H9 (cell line): ENCODE results near the gene SYNJ1. TPM values are rescaled to one million over a fixed set of nuclear protein-coding genes. Genes with fewer than 3 reads are reported as not detected.

Experiments used
- DNase-seq: peaks from one replicate; pipeline ENCODE4 v3.0.0-alpha.2; 2017
- H2AFZ ChIP-seq: one replicate; pipeline ENCODE4 v1.6.1; 2013; ENCODE audit warnings: mild to moderate bottlenecking, low read length, control low read depth, moderate library complexity
- H2AK5ac ChIP-seq: 2 replicates; pipeline ENCODE4 v1.6.1; 2013; ENCODE audit warnings: low read length, control low read depth, mixed read lengths; ENCODE audit not compliant: insufficient read length
- H2BK120ac ChIP-seq: one replicate; pipeline ENCODE4 v1.6.1; 2013; ENCODE audit warnings: low read depth, mild to moderate bottlenecking, low read length, control low read depth, inconsistent platforms; ENCODE audit not compliant: poor library complexity, severe bottlenecking
- H2BK12ac ChIP-seq: 2 replicates; pipeline ENCODE4 v1.6.1; 2013; ENCODE audit warnings: low read length, control low read depth, mixed read lengths, low read depth; ENCODE audit not compliant: insufficient read length
- H2BK15ac ChIP-seq: 2 replicates; pipeline ENCODE4 v1.6.1; 2013; ENCODE audit warnings: low read depth, low read length, control low read depth
- H2BK20ac ChIP-seq: one replicate; pipeline ENCODE4 v1.6.1; 2013; ENCODE audit warnings: low read depth, mild to moderate bottlenecking, low read length, control low read depth, inconsistent platforms; ENCODE audit not compliant: poor library complexity, severe bottlenecking
- H2BK5ac ChIP-seq: 2 replicates; pipeline ENCODE4 v1.6.1; 2013; ENCODE audit warnings: low read length, control low read depth, mixed read lengths; ENCODE audit not compliant: insufficient read length
- H3K14ac ChIP-seq: 2 replicates; pipeline ENCODE4 v1.6.1; 2013; ENCODE audit warnings: low read length, control low read depth; ENCODE audit not compliant: insufficient read depth
- H3K18ac ChIP-seq: 2 replicates; pipeline ENCODE4 v1.6.1; 2013; ENCODE audit warnings: low read depth, mild to moderate bottlenecking, mixed read lengths, low read length, control low read depth; ENCODE audit not compliant: insufficient read length
- H3K23ac ChIP-seq: 2 replicates; pipeline ENCODE4 v1.6.1; 2013; ENCODE audit warnings: low read length, control low read depth, mixed read lengths, low read depth; ENCODE audit not compliant: insufficient read length
- H3K23me2 ChIP-seq: 2 replicates; pipeline ENCODE4 v1.6.1; 2013; ENCODE audit warnings: low read depth, mild to moderate bottlenecking, mixed read lengths, low read length, control low read depth; ENCODE audit not compliant: insufficient read length, poor library complexity, severe bottlenecking
- H3K27ac ChIP-seq: 2 replicates; pipeline ENCODE4 v1.5.1; 2013; ENCODE audit warnings: low read length, control low read depth, mixed read lengths, low read depth; ENCODE audit not compliant: insufficient read length
- H3K27me3 ChIP-seq: 2 replicates; pipeline ENCODE4 v1.6.1; 2013; ENCODE audit warnings: low read length, control low read depth, inconsistent platforms; ENCODE audit not compliant: insufficient read depth
- H3K4ac ChIP-seq: 2 replicates; pipeline ENCODE4 v1.6.1; 2013; ENCODE audit warnings: low read depth, mild to moderate bottlenecking, control low read depth, inconsistent platforms, low read length, moderate library complexity
- H3K4me1 ChIP-seq: 2 replicates; pipeline ENCODE4 v1.6.1; 2013; ENCODE audit warnings: low read length, control low read depth, inconsistent platforms; ENCODE audit not compliant: insufficient read depth
- H3K4me2 ChIP-seq: 2 replicates; pipeline ENCODE4 v1.6.1; 2013; ENCODE audit warnings: low read length, control low read depth, mixed read lengths; ENCODE audit not compliant: insufficient read length, insufficient read depth
- H3K56ac ChIP-seq: 2 replicates; pipeline ENCODE4 v1.6.1; 2013; ENCODE audit warnings: low read depth, mild to moderate bottlenecking, mixed read lengths, low read length, control low read depth; ENCODE audit not compliant: insufficient read length
- H3K79me1 ChIP-seq: 2 replicates; pipeline ENCODE4 v1.6.1; 2013; ENCODE audit warnings: low read depth, mild to moderate bottlenecking, moderate library complexity, low read length, control low read depth, inconsistent platforms; ENCODE audit not compliant: insufficient read depth, poor library complexity, severe bottlenecking
- H3K79me2 ChIP-seq: 2 replicates; pipeline ENCODE4 v1.6.1; 2013; ENCODE audit warnings: low read length, control low read depth, inconsistent platforms; ENCODE audit not compliant: insufficient read depth
- H3K9ac ChIP-seq: 2 replicates; pipeline ENCODE4 v1.6.1; 2013; ENCODE audit warnings: low read length, control low read depth, mixed read lengths; ENCODE audit not compliant: insufficient read length; ENCODE audit errors: extremely low read depth
- H3K9me3 ChIP-seq: one replicate; pipeline ENCODE4 v1.6.1; 2013; ENCODE audit warnings: low read depth, low read length, inconsistent platforms; ENCODE audit not compliant: control insufficient read depth
- H3T11ph ChIP-seq: one replicate; pipeline ENCODE4 v1.6.1; 2013; ENCODE audit warnings: mild to moderate bottlenecking, low read length, control low read depth, inconsistent platforms
- H4K20me1 ChIP-seq: one replicate; pipeline ENCODE4 v1.6.1; 2013; ENCODE audit not compliant: control insufficient read depth, insufficient read length, insufficient read depth
- H4K5ac ChIP-seq: 2 replicates; pipeline ENCODE4 v1.6.1; 2013; ENCODE audit warnings: low read depth, mild to moderate bottlenecking, mixed read lengths, low read length, control low read depth; ENCODE audit not compliant: insufficient read length
- H4K8ac ChIP-seq: replicated peaks from 2 replicates; pipeline ENCODE4 v1.6.1; 2013; ENCODE audit warnings: low read length, control low read depth, mixed read lengths, low read depth; ENCODE audit not compliant: insufficient read length
- H4K91ac ChIP-seq: 2 replicates; pipeline ENCODE4 v1.6.1; 2013; ENCODE audit warnings: low read depth, mild to moderate bottlenecking, moderate library complexity, mixed read lengths, low read length, control low read depth; ENCODE audit not compliant: insufficient read length
- H3K27ac Mint-ChIP-seq, 3 experiments: 2 replicates in 2 of 3; 3 replicates in 1 of 3; pipeline ENCODE4 v1.8.0; 2020 to 2021; ENCODE audit warnings: mixed read lengths in 3 of 3, mild to moderate bottlenecking in 1 of 3, moderate library complexity in 1 of 3
- H3K27me3 Mint-ChIP-seq: 2 replicates; pipeline ENCODE4 v1.8.0; 2021; ENCODE audit warnings: low read depth, mild to moderate bottlenecking, moderate library complexity, mixed read lengths
- H3K36me3 Mint-ChIP-seq, 3 experiments: 2 replicates in 2 of 3; 3 replicates in 1 of 3; pipeline ENCODE4 v1.8.0; 2020 to 2021; ENCODE audit warnings: low read depth in 3 of 3, mixed read lengths in 3 of 3; ENCODE audit not compliant: insufficient read depth in 1 of 3
- H3K4me1 Mint-ChIP-seq, 2 experiments: 2 replicates each; pipeline ENCODE4 v1.8.0; 2020; ENCODE audit warnings: mixed read lengths in 2 of 2
- H3K4me3 Mint-ChIP-seq, 2 experiments: 2 replicates in 1 of 2; 3 replicates in 1 of 2; pipeline ENCODE4 v1.8.0; 2020 to 2021; ENCODE audit warnings: mild to moderate bottlenecking in 2 of 2, mixed read lengths in 2 of 2, moderate library complexity in 1 of 2
- H3K9me3 Mint-ChIP-seq, 2 experiments: 2 replicates in 1 of 2; 3 replicates in 1 of 2; pipeline ENCODE4 v1.8.0; 2020; ENCODE audit warnings: mild to moderate bottlenecking in 2 of 2, mixed read lengths in 2 of 2, moderate library complexity in 1 of 2
- CTCF ChIP-seq: fragments of 200-600 bp; sonication (generic); conservative IDR thresholded peaks from 3 replicates; pipeline ENCODE4 v1.8.0; 2021; ENCODE audit warnings: antibody characterized with exemption, mild to moderate bottlenecking
- total RNA-seq: library from RNA; stranded (reverse); gene quantifications from 2 replicates; pipeline ENCODE4 v1.2.1, GENCODE V29; 2021

The SYNJ1 gene
- total RNA-seq, 1 experiment from 2014 or later = 7.1 TPM

DNA sequence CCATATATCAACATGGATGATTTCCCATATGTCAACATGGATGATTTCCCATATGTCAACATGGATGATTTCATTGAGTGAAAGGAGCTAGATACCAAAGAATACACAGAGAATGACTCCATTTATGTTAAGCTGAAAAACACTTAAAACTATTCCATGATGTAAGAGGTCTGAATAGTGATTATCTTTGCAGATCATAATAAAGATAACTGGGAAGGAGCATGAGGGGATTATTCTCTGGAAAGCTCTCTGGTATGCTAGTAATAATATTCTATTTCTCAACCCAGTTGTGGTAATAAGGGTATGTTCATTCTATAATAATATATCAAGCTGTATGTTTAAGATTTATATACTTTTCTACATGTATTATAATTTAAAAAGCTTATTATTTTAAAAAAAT is 14.1 kb downstream of the SYNJ1 start:
- H3K4me3 Mint-ChIP-seq = no peak overlapping the region
- Histone ChIP-seq H3K23ac (no peak overlapping the region), H4K8ac (no peak overlapping the region), H3K79me1 (no peaks in the 10 kb centered on the region), H4K91ac (no peak overlapping the region), H3K4me1 (no peaks in the 10 kb centered on the region), H3K56ac (no peak overlapping the region), H3K9ac (no peak overlapping the region), H2BK5ac (no peak overlapping the region), H2BK20ac (no peak overlapping the region), H3K23me2 (no peaks in the 10 kb centered on the region), H3T11ph (no peak overlapping the region), H3K14ac (no peak overlapping the region), H4K20me1 (no peaks in the 10 kb centered on the region), H3K4me2 (no peak overlapping the region), H3K4ac (no peak overlapping the region), H2AFZ (no peak overlapping the region), H3K27ac (no peak overlapping the region), H4K5ac (no peak overlapping the region), H3K18ac (no peak overlapping the region), H2BK120ac (no peak overlapping the region), H3K9me3 (no peaks in the 10 kb centered on the region), H2BK12ac (no peak overlapping the region), H2AK5ac (no peak overlapping the region), H2BK15ac (no peak overlapping the region), H3K79me2 (no peaks in the 10 kb centered on the region), H3K27me3 (no peaks in the 10 kb centered on the region)
- no peaks in the 10 kb centered on the region for H3K27me3 Mint-ChIP-seq
- H3K36me3 Mint-ChIP-seq = no peaks in the 10 kb centered on the region
- no peak for TF ChIP-seq CTCF
- H3K9me3 Mint-ChIP-seq = no peaks in the 10 kb centered on the region
- 0 out of 4 replicates have a peak, but pooled peaks cover 0 to 4% of the 10 kb centered on the region in 2 experiments for H3K4me1 Mint-ChIP-seq
- DNase-seq = no peak
- no peak overlapping the region for H3K27ac Mint-ChIP-seq
